Parathyroid adenoma (tissue), 2 donors: Measurements from ENCODE around the gene CABLES2.

Experiments
- H2AFZ ChIP-seq: fragments of 300-600 bp; sonication (generic); one replicate; pipeline ENCODE4 v1.7.0; 2017; ENCODE audit warnings: antibody characterized with exemption, mild to moderate bottlenecking
- H3K27ac ChIP-seq: fragments of 300-600 bp; sonication (generic); one replicate; pipeline ENCODE4 v1.7.0; 2017
- H3K27me3 ChIP-seq: fragments of 300-600 bp; sonication (generic); one replicate; pipeline ENCODE4 v1.7.0; 2017; ENCODE audit warnings: low read length; ENCODE audit not compliant: control insufficient read depth, insufficient read depth
- H3K36me3 ChIP-seq: fragments of 300-600 bp; sonication (generic); one replicate; pipeline ENCODE4 v1.7.0; 2017; ENCODE audit warnings: low read length; ENCODE audit not compliant: control insufficient read depth, insufficient read depth
- H3K4me1 ChIP-seq: fragments of 300-600 bp; sonication (generic); one replicate; pipeline ENCODE4 v1.7.0; 2017; ENCODE audit warnings: control low read depth
- H3K4me2 ChIP-seq: fragments of 300-600 bp; sonication (generic); one replicate; pipeline ENCODE4 v1.7.0; 2017; ENCODE audit warnings: low read length
- H3K4me3 ChIP-seq: fragments of 300-600 bp; sonication (generic); one replicate; pipeline ENCODE4 v1.7.0; 2017; ENCODE audit warnings: low read depth, low read length
- H3K79me2 ChIP-seq: fragments of 300-600 bp; sonication (generic); one replicate; pipeline ENCODE4 v1.7.0; 2017; ENCODE audit warnings: control low read depth
- H3K9ac ChIP-seq: fragments of 300-600 bp; sonication (generic); one replicate; pipeline ENCODE4 v1.7.0; 2017; ENCODE audit warnings: mild to moderate bottlenecking
- H3K9me3 ChIP-seq: fragments of 300-600 bp; sonication (generic); one replicate; pipeline ENCODE4 v1.7.0; 2017; ENCODE audit warnings: low read length; ENCODE audit not compliant: control insufficient read depth
- CTCF ChIP-seq: fragments of 300-600 bp; sonication (generic); IDR thresholded peaks from one replicate; pipeline ENCODE4 v1.7.0; 2017; ENCODE audit warnings: antibody characterized with exemption, mild to moderate bottlenecking
- donor health status: primary hyperparathyroidism.

CABLES2 gene

GRCh38 chr20:62345681-62346370 is 61.3 kb downstream of the CABLES2 start:
- H3K9me3 ChIP-seq, result no peaks in the 10 kb centered on the region
- no peak for TF ChIP-seq CTCF
- H3K4me1 ChIP-seq, result no peaks in the 10 kb centered on the region
- no peak overlapping the region for H3K9ac ChIP-seq
- H2AFZ ChIP-seq, result no peak overlapping the region
- H3K79me2 ChIP-seq, result no peaks in the 10 kb centered on the region
- H3K4me2 ChIP-seq, result no peak overlapping the region
- no peak overlapping the region for H3K4me3 ChIP-seq
- H3K36me3 ChIP-seq, result no peaks in the 10 kb centered on the region
- H3K27ac ChIP-seq, result no peak overlapping the region
- no peaks in the 10 kb centered on the region for H3K27me3 ChIP-seq

- Histone ChIP-seq H3K27me3 (no peaks in the 10 kb centered on the region), H3K4me1 (no peaks in the 10 kb centered on the region), H3K36me3 (no peaks in the 10 kb centered on the region), H3K79me2 (no peaks in the 10 kb centered on the region), H2AFZ (no peak overlapping the region), H3K4me3 (no peak overlapping the region), H3K4me2 (no peak overlapping the region), H3K27ac (no peak overlapping the region), H3K9ac (no peak overlapping the region), H3K9me3 (no peaks in the 10 kb centered on the region)
- no peak for TF ChIP-seq CTCF
These were observed 62.3 kb downstream of the CABLES2 start for GRCh38 chr20:62344782-62345181.

GRCh38 chr20:62344092-62344491 is 63.0 kb downstream of the CABLES2 start:
- no peaks in the 10 kb centered on the region for H3K36me3 ChIP-seq
- no peaks in the 10 kb centered on the region for H3K27me3 ChIP-seq
- H3K79me2 ChIP-seq, result no peaks in the 10 kb centered on the region
- H3K9me3 ChIP-seq, result no peaks in the 10 kb centered on the region
- no peak overlapping the region for H3K4me3 ChIP-seq
- H3K9ac ChIP-seq, result no peak overlapping the region
- no peak for TF ChIP-seq CTCF
- no peak overlapping the region for H3K27ac ChIP-seq
- no peak overlapping the region for H3K4me2 ChIP-seq
- no peaks in the 10 kb centered on the region for H3K4me1 ChIP-seq
- H2AFZ ChIP-seq, result no peak overlapping the region

GRCh38 chr20:62342910-62343309 is 64.2 kb downstream of the CABLES2 start:
- no peak overlapping the region for H3K27ac ChIP-seq
- H3K79me2 ChIP-seq, result no peaks in the 10 kb centered on the region
- H3K9me3 ChIP-seq, result no peaks in the 10 kb centered on the region
- H3K27me3 ChIP-seq, result no peaks in the 10 kb centered on the region
- no peaks in the 10 kb centered on the region for H3K4me1 ChIP-seq
- no peak overlapping the region for H3K9ac ChIP-seq
- no peak for TF ChIP-seq CTCF
- no peak overlapping the region for H3K4me3 ChIP-seq
- H2AFZ ChIP-seq, result no peak overlapping the region
- H3K36me3 ChIP-seq, result no peaks in the 10 kb centered on the region
- H3K4me2 ChIP-seq, result no peak overlapping the region

GRCh38 chr20:62339647-62340062 is 67.4 kb downstream of the CABLES2 start:
- Histone ChIP-seq H3K36me3 (no peaks in the 10 kb centered on the region), H3K4me3 (no peak overlapping the region), H3K4me2 (no peak overlapping the region), H3K9ac (no peak overlapping the region), H3K27me3 (no peaks in the 10 kb centered on the region), H2AFZ (no peak overlapping the region), H3K9me3 (no peaks in the 10 kb centered on the region), H3K4me1 (no peaks in the 10 kb centered on the region), H3K27ac (no peak overlapping the region), H3K79me2 (peaks cover 3% of the 10 kb centered on the region)
- no peak for TF ChIP-seq CTCF
